GM21515 (cell line): ENCODE results near the gene STUB1.

ENCODE experiments used
- ATAC-seq: cut with Tn5 transposase; IDR thresholded peaks from one replicate; pipeline ENCODE4 v1.9.1; 2021; ENCODE audit not compliant: unreplicated experiment

The STUB1 gene

DNA sequence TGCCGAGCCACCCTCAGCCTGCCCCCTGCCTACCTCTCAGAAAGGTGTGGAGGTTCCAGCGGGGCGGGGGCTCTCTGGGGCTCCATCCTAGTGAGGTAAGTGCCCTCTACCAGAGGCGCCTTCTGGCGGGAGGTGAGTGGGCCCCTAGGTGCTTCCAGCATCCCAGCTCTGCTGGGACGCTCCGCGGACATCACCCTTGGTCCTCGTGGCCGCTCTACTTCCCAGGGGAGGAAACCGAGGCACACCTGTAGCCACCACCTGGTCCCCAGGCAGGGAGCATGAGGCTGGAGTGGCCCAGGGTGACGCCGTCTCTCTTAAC lies 37.2 kb upstream of the STUB1 start:
- no peak for ATAC-seq

GRCh38 chr16:644556-644955 lies 35.7 kb upstream of the STUB1 start:
- ATAC-seq, result no peak

GRCh38 chr16:645852-646678 lies 34.1 kb upstream of the STUB1 start:
- no peak for ATAC-seq

DNA sequence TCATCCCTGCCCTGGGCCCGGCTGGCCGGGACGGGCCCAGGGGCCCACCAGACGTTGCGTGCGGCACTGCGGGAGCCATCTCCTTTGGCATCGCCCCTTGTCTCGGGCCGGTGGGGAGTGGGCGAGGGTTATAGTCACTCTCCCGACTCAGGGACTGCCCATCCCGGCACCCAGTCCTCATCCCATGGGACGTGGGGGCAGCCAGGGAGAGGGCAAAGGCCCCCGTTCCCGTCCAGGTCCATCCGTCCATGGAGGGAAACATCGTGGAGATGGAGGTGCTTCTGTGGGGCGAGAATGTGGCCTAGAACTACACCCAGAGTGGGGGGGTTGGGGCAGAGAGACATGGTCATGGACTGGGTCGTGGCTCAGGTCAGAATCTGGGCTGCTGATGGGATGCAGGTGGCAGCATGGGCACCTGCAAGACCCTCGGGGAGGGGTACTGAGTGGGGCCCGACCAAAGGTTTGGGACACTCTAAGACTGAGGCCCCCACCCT lies 33.5 kb upstream of the STUB1 start:
- ATAC-seq, result no peak

DNA sequence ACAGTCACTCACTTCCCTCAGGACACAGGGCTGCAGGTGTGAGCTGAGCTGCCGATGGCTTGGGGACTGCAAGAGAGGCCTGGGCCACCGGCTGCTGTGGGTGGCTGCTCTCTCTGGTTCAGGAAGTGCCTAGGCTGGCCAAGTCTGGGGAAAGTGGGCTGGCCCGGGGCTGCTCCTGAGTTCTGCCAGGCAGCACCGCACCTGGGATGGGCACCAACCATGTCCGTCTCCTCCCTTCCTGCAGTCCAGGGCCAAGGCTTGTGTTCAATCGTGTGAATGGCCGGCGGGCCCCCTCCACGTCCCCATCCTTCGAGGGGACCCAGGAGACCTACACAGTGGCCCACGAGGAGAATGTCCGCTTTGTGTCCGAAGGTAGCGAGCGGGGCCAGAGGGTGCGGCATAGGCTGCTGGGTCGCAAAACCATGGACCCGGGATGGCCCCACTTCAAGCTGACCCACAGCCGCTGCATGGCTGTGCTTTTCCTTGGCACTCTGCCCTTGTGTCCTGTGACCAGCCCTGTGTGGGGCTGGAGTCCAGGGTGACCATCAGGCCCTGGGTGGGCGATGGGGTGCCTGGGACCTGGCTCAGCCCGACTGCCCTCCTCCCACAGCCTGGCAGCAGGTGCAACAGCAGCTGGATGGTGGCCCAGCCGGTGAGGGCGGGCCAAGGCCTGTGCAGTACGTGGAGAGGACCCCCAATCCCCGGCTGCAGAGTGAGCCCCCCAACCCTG lies 32.9 kb upstream of the STUB1 start:
- ATAC-seq, result no peak

DNA sequence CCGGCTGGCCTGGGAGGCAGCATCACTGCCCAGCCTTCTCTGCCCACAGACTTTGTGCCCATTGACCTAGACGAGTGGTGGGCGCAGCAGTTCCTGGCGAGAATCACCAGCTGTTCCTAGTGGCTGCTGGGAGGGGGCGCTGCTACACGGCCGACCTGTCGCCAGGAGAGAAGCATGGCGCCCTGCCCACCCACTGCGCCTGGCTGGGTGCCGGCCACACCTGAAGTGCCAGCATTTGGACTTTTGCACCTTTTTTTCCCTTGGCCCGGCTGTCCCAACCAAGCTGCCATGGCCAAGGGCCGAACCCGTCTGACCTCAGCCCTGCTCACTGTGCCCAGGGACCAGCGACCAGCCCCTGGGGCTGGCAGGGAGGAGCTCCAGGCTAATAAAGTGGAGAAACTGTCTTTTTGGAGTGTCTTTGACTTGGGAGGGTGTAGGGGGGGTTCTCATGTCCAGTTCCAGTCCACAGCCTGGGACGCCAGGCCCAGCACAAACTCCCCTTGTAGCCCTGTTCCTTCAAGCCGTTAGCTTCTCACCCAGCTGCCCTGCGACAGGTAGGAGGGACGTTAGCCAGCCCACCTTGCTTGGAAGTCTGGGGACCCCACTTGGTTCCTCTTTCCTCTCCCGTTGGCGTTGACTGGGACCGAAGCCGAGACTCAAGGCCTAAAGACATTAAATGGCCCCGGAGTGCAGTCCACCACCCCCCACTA lies 32.0 kb upstream of the STUB1 start:
- ATAC-seq, result no peak

DNA sequence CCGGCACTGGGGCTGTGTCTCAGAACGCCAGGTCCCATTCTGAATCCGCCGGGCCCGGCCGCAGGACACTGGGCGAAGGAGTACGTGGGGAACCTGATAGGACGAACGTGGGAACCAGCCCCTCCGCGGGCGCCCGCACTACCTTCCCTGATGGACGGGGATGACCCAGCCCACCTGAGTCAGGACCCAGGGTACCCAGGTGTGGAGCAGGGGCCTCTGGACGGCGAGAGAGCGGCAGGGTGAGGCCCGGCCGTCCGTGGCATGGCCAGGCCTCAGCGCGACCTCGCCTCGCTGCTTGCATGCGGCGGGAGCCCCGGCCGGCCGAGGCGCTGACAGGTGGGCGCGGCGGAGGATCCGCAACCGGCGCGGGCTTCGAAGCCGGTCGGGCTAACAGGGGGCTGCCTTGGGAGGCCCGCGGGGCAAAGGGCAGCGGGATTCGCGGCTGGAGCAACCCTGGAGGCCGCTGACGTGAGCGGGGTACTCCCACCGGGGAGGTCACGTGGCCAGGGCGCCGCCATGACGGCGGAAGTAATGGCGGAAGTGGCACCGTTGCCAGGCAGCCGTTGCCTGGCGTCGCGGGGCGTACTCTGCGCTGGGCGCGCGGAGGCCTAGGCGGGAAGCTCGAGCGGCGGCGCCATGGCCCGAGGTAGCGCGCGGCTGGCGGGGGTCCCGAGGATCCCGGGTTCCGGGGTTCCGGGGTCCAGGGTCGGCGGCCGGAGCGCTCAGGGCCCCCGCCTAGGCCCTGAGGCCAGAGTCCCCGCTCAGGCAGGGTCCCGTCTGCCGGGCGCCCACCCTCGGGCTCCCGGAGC lies 31.2 kb upstream of the STUB1 start, which contains the start of gene WDR90:
Gene WDR90, plus strand, starts transcription at position 585 of the 809 bp plus-strand sequence. Its CDS starts 52 bp downstream, at position 637.
- peak; percentile 64 for ATAC-seq

- ATAC-seq, result peak; percentile 6
Measured at GRCh38 chr16:649631-650030, 30.6 kb upstream of the STUB1 start.

DNA sequence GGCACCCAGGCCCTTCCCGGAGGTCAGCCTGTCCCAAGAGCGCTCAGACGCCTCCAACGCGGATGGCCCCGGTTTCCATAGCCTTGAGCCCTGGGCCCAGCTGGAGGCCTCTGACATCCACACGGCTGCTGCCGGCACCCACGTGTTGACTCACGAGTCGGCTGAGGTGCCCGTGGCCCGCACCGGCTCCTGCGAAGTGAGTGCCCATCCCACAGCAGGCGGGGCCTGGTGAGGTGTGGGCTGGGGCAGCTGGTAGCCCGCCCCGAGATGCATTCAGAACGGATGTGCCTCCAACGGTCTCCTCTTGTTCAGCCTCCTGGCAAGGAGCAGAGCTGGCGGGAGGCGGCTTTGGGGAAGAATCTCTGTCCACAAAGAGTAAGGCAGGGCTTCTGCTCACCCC lies 28.4 kb upstream of the STUB1 start:
- ATAC-seq, result no peak

GRCh38 chr16:652454-653305 lies 27.5 kb upstream of the STUB1 start:
- ATAC-seq, result no peak

DNA sequence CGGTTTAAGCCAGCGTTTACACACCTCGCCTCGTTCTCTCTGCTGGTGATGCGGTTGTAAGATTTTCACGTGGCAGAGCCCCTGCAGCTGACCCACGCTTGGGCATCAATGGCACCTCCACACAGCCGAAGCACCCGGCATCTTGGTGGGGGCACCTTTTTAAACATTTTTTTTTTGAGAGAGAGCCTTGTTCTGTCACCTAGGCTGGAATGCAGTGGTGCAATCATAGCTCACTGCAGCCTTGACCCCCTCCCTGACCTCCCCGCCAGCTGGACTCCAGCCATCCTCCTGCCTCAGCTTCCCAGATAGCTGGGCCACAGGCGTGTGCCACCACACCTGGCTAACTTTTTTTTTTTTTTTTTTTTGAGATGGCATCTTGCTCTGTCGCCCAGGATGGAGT lies 26.2 kb upstream of the STUB1 start:
- ATAC-seq, result no peak

GRCh38 chr16:657487-657886 lies 22.7 kb upstream of the STUB1 start:
- ATAC-seq, result no peak

- no peak for ATAC-seq
Measured at GRCh38 chr16:658679-659571, 21.3 kb upstream of the STUB1 start.

DNA sequence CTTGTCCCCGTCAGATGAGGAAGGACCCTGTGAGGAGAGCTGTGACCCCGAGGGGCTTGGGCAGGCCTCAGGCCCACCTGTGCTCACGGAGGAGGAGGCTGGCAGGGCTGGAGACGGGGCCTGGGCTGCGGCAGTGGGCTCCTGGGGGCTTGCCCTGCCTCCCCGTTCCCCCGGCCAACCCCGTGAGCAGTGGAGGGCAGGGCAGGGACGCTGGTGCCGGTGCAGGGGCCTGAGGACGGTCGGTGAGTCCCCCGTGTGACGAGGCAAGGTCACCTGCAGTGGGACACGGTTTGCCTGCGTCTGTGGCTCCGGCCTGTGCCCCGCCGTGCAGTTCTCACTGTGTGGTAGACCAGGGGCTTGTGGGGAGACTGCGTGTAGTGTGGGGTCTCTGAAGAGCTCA lies 20.6 kb upstream of the STUB1 start:
- no peak for ATAC-seq

DNA sequence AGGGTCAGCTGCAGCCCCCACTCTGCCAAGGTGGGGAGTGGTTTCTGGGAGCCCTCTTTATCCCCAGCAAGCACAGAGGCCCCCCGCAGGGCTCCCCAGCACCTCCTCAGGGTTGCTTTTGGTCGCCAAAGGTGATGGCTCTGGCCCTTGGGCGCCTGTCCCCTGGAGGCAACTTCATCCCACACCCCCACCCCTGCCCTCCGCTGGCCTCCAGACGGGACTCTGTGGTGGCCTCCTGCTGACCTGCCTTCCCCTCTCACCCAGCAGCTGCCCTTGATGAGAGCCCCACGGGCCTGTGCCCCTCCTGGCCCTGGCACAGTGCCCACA lies 20.1 kb upstream of the STUB1 start:
- ATAC-seq, result no peak

- ATAC-seq, result no peak
Measured at GRCh38 chr16:660459-661183, 19.6 kb upstream of the STUB1 start.

GRCh38 chr16:661184-661821 lies 18.9 kb upstream of the STUB1 start:
- ATAC-seq, result no peak

DNA sequence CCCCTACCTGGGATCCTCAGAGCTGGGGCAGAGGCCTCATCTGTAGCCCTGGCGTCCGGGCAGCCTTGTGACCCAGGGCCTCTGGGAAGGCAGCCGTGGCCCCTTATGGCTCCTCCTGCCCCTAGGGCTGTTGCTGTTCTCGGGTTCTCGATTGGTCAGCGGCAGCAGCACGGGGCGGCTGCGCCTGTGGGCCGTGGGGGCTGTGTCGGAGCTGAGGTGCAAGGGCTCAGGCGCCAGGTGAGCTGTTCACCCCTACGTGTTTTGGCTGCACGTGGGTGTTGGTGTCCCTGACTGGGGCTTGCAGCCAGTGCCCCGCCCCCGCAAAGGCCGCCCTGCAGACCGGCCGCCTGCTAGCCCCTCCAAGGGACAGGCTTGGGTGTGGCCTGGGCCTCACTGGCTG lies 18.1 kb upstream of the STUB1 start:
- ATAC-seq, result no peak
